ENCODE data around the gene FBP1. TPM values are rescaled to one million over a fixed set of nuclear protein-coding genes. Genes with fewer than 3 reads are reported as not detected.

The FBP1 gene
- total RNA-seq, 1 experiment from 2014 or later = 48.1 TPM

DNA sequence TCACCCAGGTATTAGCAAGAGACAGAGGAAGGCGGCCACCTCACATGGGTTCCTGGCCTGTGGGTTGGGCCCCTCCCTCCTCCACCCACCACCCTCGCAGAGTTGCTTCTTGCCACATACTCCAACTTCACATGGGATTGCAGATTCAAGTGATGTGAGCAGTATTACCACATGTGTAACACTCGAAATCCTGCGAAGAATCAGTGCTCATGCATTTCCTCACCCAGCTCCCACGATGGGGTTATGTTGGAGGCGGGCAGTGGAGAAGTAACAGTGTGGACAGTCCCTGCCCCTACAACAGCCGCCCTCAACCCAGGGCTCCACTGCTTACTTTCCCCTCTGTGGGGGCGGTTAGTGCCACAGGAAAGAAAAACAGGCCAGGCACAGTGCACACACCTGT, 3.9 kb upstream of the FBP1 start:
- no TSS peak for BruUV-seq (replicated peaks)
- Histone ChIP-seq H3K4me3 (ENCODE audit: low read length) (no peak overlapping the region), H3K27ac (ENCODE audit: low read length) (no peak overlapping the region), H3K9me3 (ENCODE audit: low read length) (no peaks in the 10 kb centered on the region), H3K4me2 (ENCODE audit: low read length) (no peak overlapping the region), H3K27me3 (ENCODE audit: low read length) (no peaks in the 10 kb centered on the region), H3K79me2 (ENCODE audit: low read length) (peaks cover 14% of the 10 kb centered on the region), H2AFZ (ENCODE audit: low read length) (no peak overlapping the region), H3K9ac (ENCODE audit: low read length) (no peak overlapping the region), H3K36me3 (ENCODE audit: low read depth, low read length) (no peaks in the 10 kb centered on the region), H3F3A (ENCODE audit: low read length, unreplicated experiment) (no peaks in the 10 kb centered on the region), H4K20me1 (ENCODE audit: low read length) (no peaks in the 10 kb centered on the region), H3K4me1 (ENCODE audit: insufficient read depth, low read length) (peaks cover 29% of the 10 kb centered on the region), H3K9me2 (replicated peaks; ENCODE audit: low read length) (no peaks in the 10 kb centered on the region)
- DNase-seq = no peak
- ChIA-PET CTCF (no interaction called here), POLR2A (ENCODE audit: unreplicated experiment) (no interaction called here)
- no peak for TF ChIP-seq EZH2phosphoT487 (IDR thresholded peaks at IDR 0.05; ENCODE audit: borderline replicate concordance, low read length)
- intact Hi-C loops (cut with micrococcal nuclease) = no loop called here
- ATAC-seq = no peak

GRCh38 chr9:94642501-94642900, 3.2 kb upstream of the FBP1 start:
- DNase-seq (no peak), ATAC-seq (no peak)
- TF ChIP-seq CTCF (conservative IDR thresholded peaks at IDR 0.05; ENCODE audit: low read depth, low read length) (no peak), EZH2phosphoT487 (IDR thresholded peaks at IDR 0.05; ENCODE audit: borderline replicate concordance, low read length) (no peak), EZH2 (IDR thresholded peaks at IDR 0.05; ENCODE audit: low read length, unreplicated experiment) (no peak)
- Histone ChIP-seq H4K20me1 (ENCODE audit: low read length) (no peaks in the 10 kb centered on the region), H3K9me3 (ENCODE audit: low read length) (no peaks in the 10 kb centered on the region), H3K4me3 (ENCODE audit: low read length) (no peak overlapping the region), H3K79me2 (ENCODE audit: low read length) (peaks cover 17% of the 10 kb centered on the region), H3K27ac (ENCODE audit: low read length) (no peak overlapping the region), H3K4me1 (ENCODE audit: insufficient read depth, low read length) (peaks cover 24% of the 10 kb centered on the region), H2AFZ (ENCODE audit: low read length) (no peak overlapping the region), H3K9me2 (replicated peaks; ENCODE audit: low read length) (no peaks in the 10 kb centered on the region), H3K27me3 (ENCODE audit: low read length) (no peaks in the 10 kb centered on the region), H3K36me3 (ENCODE audit: low read depth, low read length) (no peaks in the 10 kb centered on the region), H3K9ac (ENCODE audit: low read length) (no peak overlapping the region), H3F3A (ENCODE audit: low read length, unreplicated experiment) (no peaks in the 10 kb centered on the region), H3K4me2 (ENCODE audit: low read length) (no peak overlapping the region)
- ChIA-PET POLR2A (ENCODE audit: unreplicated experiment) (interaction anchor here (0.5 kb wide), 1 partner anchor 114 kb away, joined by 10 read pairs; no protein-coding TSS in a partner anchor), CTCF (no interaction called here)
- no TSS peak for BruUV-seq (replicated peaks)
- intact Hi-C loops (cut with micrococcal nuclease) = no loop called here

DNA sequence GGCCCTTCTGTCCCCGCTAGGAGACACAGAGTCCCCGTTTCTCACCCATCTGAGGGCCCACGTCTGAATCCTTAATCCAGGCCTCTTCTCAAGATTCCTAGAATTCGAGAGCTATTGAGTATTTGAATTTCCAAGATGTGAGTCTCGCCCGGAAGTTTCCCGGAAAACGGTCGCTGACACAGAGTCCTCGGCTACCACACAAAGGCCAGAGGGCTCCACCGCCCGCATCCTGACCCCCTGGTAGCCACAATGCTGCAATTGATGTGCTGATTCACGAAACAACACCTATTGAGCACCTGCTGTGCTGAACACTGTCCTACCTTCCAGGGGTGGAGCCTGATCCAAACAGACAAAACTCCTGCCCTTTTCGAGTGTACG, 670 bp upstream of the FBP1 start:
- POLR2A ChIA-PET (ENCODE audit: unreplicated experiment) = interaction anchor here (1.0 kb wide), 1 partner anchor 9 kb away, joined by 6 read pairs; no protein-coding TSS in a partner anchor
- peak overlapping the region; percentile 85 for H3K4me2 ChIP-seq (ENCODE audit: low read length)
- no peaks in the 10 kb centered on the region for H3K9me2 ChIP-seq (replicated peaks; ENCODE audit: low read length)
- DNase-seq (peak; percentile 55), ATAC-seq (peak; percentile 31)
- CTCF ChIA-PET = no interaction called here
- intact Hi-C loops (cut with micrococcal nuclease) = no loop called here
- H3K9ac ChIP-seq (ENCODE audit: low read length) = peak overlapping the region; percentile 74
- peak overlapping the region; percentile 71 for H2AFZ ChIP-seq (ENCODE audit: low read length)
- no peaks in the 10 kb centered on the region for H3K9me3 ChIP-seq (ENCODE audit: low read length)
- BruUV-seq (replicated peaks) = no TSS peak
- no peaks in the 10 kb centered on the region for H4K20me1 ChIP-seq (ENCODE audit: low read length)
- H3K36me3 ChIP-seq (ENCODE audit: low read depth, low read length) = no peaks in the 10 kb centered on the region
- H3K79me2 ChIP-seq (ENCODE audit: low read length) = peaks cover 17% of the 10 kb centered on the region
- TF ChIP-seq EZH2phosphoT487 (IDR thresholded peaks at IDR 0.05; ENCODE audit: borderline replicate concordance, low read length) (no peak), EZH2 (IDR thresholded peaks at IDR 0.05; ENCODE audit: low read length, unreplicated experiment) (no peak), CTCF (conservative IDR thresholded peaks at IDR 0.05; ENCODE audit: low read depth, low read length) (no peak)
- peak overlapping the region; percentile 51 for H3K27ac ChIP-seq (ENCODE audit: low read length)
- H3F3A ChIP-seq (ENCODE audit: low read length, unreplicated experiment) = no peaks in the 10 kb centered on the region
- peak overlapping the region; percentile 79 for H3K4me3 ChIP-seq (ENCODE audit: low read length)
- H3K27me3 ChIP-seq (ENCODE audit: low read length) = no peaks in the 10 kb centered on the region
- H3K4me1 ChIP-seq (ENCODE audit: insufficient read depth, low read length) = peaks cover 24% of the 10 kb centered on the region
